ENCODE results near the gene SUPT7L. TPM values are rescaled to one million over a fixed set of nuclear protein-coding genes. Genes with fewer than 3 reads are reported as not detected.
"Not testable (repeated sequence)": the region's sequence is repeated elsewhere in the genome, so short reads cannot be mapped to it uniquely, and the experiment has no call there.

SUPT7L gene
- total RNA-seq, 1 donor from 2014 or later: 32.5 TPM

- H3K27ac Mint-ChIP-seq; H3K9me3 Mint-ChIP-seq; H3K27me3 Mint-ChIP-seq (ENCODE audit: insufficient read depth); DNase-seq (ENCODE audit: low spot score); H3K4me3 Mint-ChIP-seq: not testable (repeated sequence)
- intact Hi-C loops (cut with micrococcal nuclease): loop anchor here (10.0 kb wide), 1 partner anchor 412 kb away; the partner anchor contains the start of genes ATRAID, CAD and SLC5A6
- peaks cover 35% of the 10 kb centered on the region for H3K36me3 Mint-ChIP-seq (ENCODE audit: low read depth)
- peaks cover 19% of the 10 kb centered on the region for H3K4me1 Mint-ChIP-seq (ENCODE audit: low read depth)
These were observed 36.5 kb downstream of the SUPT7L start for GRCh38 chr2:27626921-27627320.

GRCh38 chr2:27626323-27626722, 37.1 kb downstream of the SUPT7L start:
- not testable (repeated sequence) for H3K27me3 Mint-ChIP-seq (ENCODE audit: insufficient read depth); DNase-seq (ENCODE audit: low spot score); H3K27ac Mint-ChIP-seq; H3K9me3 Mint-ChIP-seq; H3K4me3 Mint-ChIP-seq
- peaks cover 13% of the 10 kb centered on the region for H3K4me1 Mint-ChIP-seq (ENCODE audit: low read depth)
- H3K36me3 Mint-ChIP-seq (ENCODE audit: low read depth): peaks cover 33% of the 10 kb centered on the region
- intact Hi-C loops (cut with micrococcal nuclease): loop anchor here (10.0 kb wide), 1 partner anchor 412 kb away; the partner anchor contains the start of genes ATRAID, CAD and SLC5A6

GRCh38 chr2:27624943-27625342, 38.5 kb downstream of the SUPT7L start:
- DNase-seq (ENCODE audit: low spot score): no peak
- intact Hi-C loops (cut with micrococcal nuclease): loop anchor here (10.0 kb wide), 1 partner anchor 410 kb away; the partner anchor contains the start of genes ATRAID, CAD and SLC5A6
- Mint-ChIP-seq H3K4me1 (ENCODE audit: low read depth) (no peaks in the 10 kb centered on the region), H3K27me3 (ENCODE audit: insufficient read depth) (no peaks in the 10 kb centered on the region), H3K9me3 (no peaks in the 10 kb centered on the region), H3K27ac (no peak overlapping the region), H3K4me3 (no peak overlapping the region), H3K36me3 (ENCODE audit: low read depth) (peaks cover 33% of the 10 kb centered on the region)

- no peak overlapping the region for H3K27ac Mint-ChIP-seq
- no peak overlapping the region for H3K4me3 Mint-ChIP-seq
- intact Hi-C loops (cut with micrococcal nuclease): loop anchor here (10.0 kb wide), 1 partner anchor 408 kb away; the partner anchor contains the start of genes ATRAID, CAD and SLC5A6
- H3K4me1 Mint-ChIP-seq (ENCODE audit: low read depth): no peaks in the 10 kb centered on the region
- H3K9me3 Mint-ChIP-seq: no peaks in the 10 kb centered on the region
- H3K36me3 Mint-ChIP-seq (ENCODE audit: low read depth): peaks cover 38% of the 10 kb centered on the region
- H3K27me3 Mint-ChIP-seq (ENCODE audit: insufficient read depth): no peaks in the 10 kb centered on the region
- DNase-seq (ENCODE audit: low spot score): no peak
These were observed 40.5 kb downstream of the SUPT7L start for GRCh38 chr2:27622921-27623384.

- no peak for DNase-seq (ENCODE audit: low spot score)
- Mint-ChIP-seq H3K27me3 (ENCODE audit: insufficient read depth) (no peaks in the 10 kb centered on the region), H3K4me3 (no peak overlapping the region), H3K27ac (no peak overlapping the region), H3K9me3 (no peaks in the 10 kb centered on the region), H3K4me1 (ENCODE audit: low read depth) (no peaks in the 10 kb centered on the region), H3K36me3 (ENCODE audit: low read depth) (peaks cover 46% of the 10 kb centered on the region)
- intact Hi-C loops (cut with micrococcal nuclease): loop anchor here (10.0 kb wide), 1 partner anchor 407 kb away; the partner anchor contains the start of genes ATRAID, CAD and SLC5A6
These were observed 41.9 kb downstream of the SUPT7L start for GRCh38 chr2:27621524-27621923.

- no peaks in the 10 kb centered on the region for H3K27me3 Mint-ChIP-seq (ENCODE audit: insufficient read depth)
- DNase-seq (ENCODE audit: low spot score): no peak
- H3K4me3 Mint-ChIP-seq: no peak overlapping the region
- H3K4me1 Mint-ChIP-seq (ENCODE audit: low read depth): no peaks in the 10 kb centered on the region
- H3K27ac Mint-ChIP-seq: no peak overlapping the region
- intact Hi-C loops (cut with micrococcal nuclease): no loop called here
- no peaks in the 10 kb centered on the region for H3K9me3 Mint-ChIP-seq
- H3K36me3 Mint-ChIP-seq (ENCODE audit: low read depth): peaks cover 38% of the 10 kb centered on the region
These were observed 48.1 kb downstream of the SUPT7L start for GRCh38 chr2:27615316-27615715.

- DNase-seq (ENCODE audit: low spot score): no peak
- Mint-ChIP-seq H3K36me3 (ENCODE audit: low read depth) (peaks cover 33% of the 10 kb centered on the region), H3K4me1 (ENCODE audit: low read depth) (no peaks in the 10 kb centered on the region), H3K27me3 (ENCODE audit: insufficient read depth) (no peaks in the 10 kb centered on the region), H3K9me3 (no peaks in the 10 kb centered on the region), H3K27ac (no peak overlapping the region), H3K4me3 (no peak overlapping the region)
- intact Hi-C loops (cut with micrococcal nuclease): no loop called here
These were observed 49.4 kb downstream of the SUPT7L start for GRCh38 chr2:27613985-27614384.

GRCh38 chr2:27606611-27607010, 56.8 kb downstream of the SUPT7L start:
- H3K9me3 Mint-ChIP-seq: no peaks in the 10 kb centered on the region
- DNase-seq (ENCODE audit: low spot score): no peak
- intact Hi-C loops (cut with micrococcal nuclease): no loop called here
- H3K36me3 Mint-ChIP-seq (ENCODE audit: low read depth): peaks cover 42% of the 10 kb centered on the region
- H3K27me3 Mint-ChIP-seq (ENCODE audit: insufficient read depth): no peaks in the 10 kb centered on the region
- no peak overlapping the region for H3K4me3 Mint-ChIP-seq
- H3K4me1 Mint-ChIP-seq (ENCODE audit: low read depth): peaks cover 5% of the 10 kb centered on the region
- H3K27ac Mint-ChIP-seq: no peak overlapping the region

Other genes with a start within 250 kb of the SUPT7L start
- 99.7 and 106 TPM in 2 replicates for gene NRBP1, start 235.0 kb downstream of the SUPT7L start, total RNA-seq
- gene KRTCAP3, start 221.2 kb downstream of the SUPT7L start, total RNA-seq: 3.5 and 5.7 TPM in 2 replicates
- 13.4 and 13.5 TPM in 2 replicates for gene IFT172, start 173.9 kb downstream of the SUPT7L start, total RNA-seq
- 0.10 TPM in 1 of 2 replicates, not detected in the other for gene FNDC4, start 168.4 kb downstream of the SUPT7L start, total RNA-seq
- not detected in 2 replicates for gene GCKR, start 166.8 kb downstream of the SUPT7L start, total RNA-seq
- 24.6 and 25.0 TPM in 2 replicates for gene ZNF512, start 80.6 kb downstream of the SUPT7L start, total RNA-seq
- gene CCDC121, start 34.6 kb downstream of the SUPT7L start, total RNA-seq: 0.66 and 1.3 TPM in 2 replicates
- 48.3 and 51.0 TPM in 2 replicates for gene GPN1, start 34.6 kb downstream of the SUPT7L start, total RNA-seq
- 29.7 and 29.8 TPM in 2 replicates for gene SLC4A1AP, start 275 bp upstream of the SUPT7L start, total RNA-seq
- 55.4 and 55.9 TPM in 2 replicates for gene MRPL33, start 108.1 kb upstream of the SUPT7L start, total RNA-seq
- gene RBKS, start 226.8 kb upstream of the SUPT7L start, total RNA-seq: 0.76 and 0.83 TPM in 2 replicates
- gene BABAM2, start 227.1 kb upstream of the SUPT7L start, total RNA-seq: 46.3 and 46.6 TPM in 2 replicates

Data from activated T-helper 1 cell treated with anti-CD3 and anti-CD28 coated beads, Interleukin-12 subunit alpha, Interleukin-12 subunit beta, Interleukin-2, Interleukin-4 antibody, amounts not matched to agents 30 ng/mL and 10 ng/mL and 1 ng/mL, durations not matched to agents 14 hours and 24 hours and 36 hours (primary cell).